Measurements from ENCODE around the gene LELP1.
"Not testable (repeated sequence)": the region's sequence is repeated elsewhere in the genome, so short reads cannot be mapped to it uniquely, and the experiment has no call there.

LELP1 gene

GRCh38 chr1:153203130-153203529, at the start of gene LELP1:
TSS of gene LELP1 (plus strand) at chr1:153203430. CDS start at chr1:153204708, 1,278 bp downstream.
- no peak for DNase-seq
- in situ Hi-C loops (cut with HindIII; ENCODE audit: low pct_ligation_motif_present, low pct_unique_long_range_greater_than_20kb, low sequenced_read_pairs) = no loop called here

- in situ Hi-C loops (cut with HindIII; ENCODE audit: low pct_ligation_motif_present, low pct_unique_long_range_greater_than_20kb, low sequenced_read_pairs) = no loop called here
- no peak for DNase-seq
Observed at GRCh38 chr1:153155541-153155940, 47.7 kb upstream of the LELP1 start.

- DNase-seq = no peak
- in situ Hi-C loops (cut with HindIII; ENCODE audit: low pct_ligation_motif_present, low pct_unique_long_range_greater_than_20kb, low sequenced_read_pairs) = no loop called here
Observed at GRCh38 chr1:153168686-153169085, 34.5 kb upstream of the LELP1 start.

GRCh38 chr1:153174624-153175023, 28.6 kb upstream of the LELP1 start:
- in situ Hi-C loops (cut with HindIII; ENCODE audit: low pct_ligation_motif_present, low pct_unique_long_range_greater_than_20kb, low sequenced_read_pairs) = no loop called here
- no peak for DNase-seq

GRCh38 chr1:153178922-153179321, 24.3 kb upstream of the LELP1 start:
- in situ Hi-C loops (cut with HindIII; ENCODE audit: low pct_ligation_motif_present, low pct_unique_long_range_greater_than_20kb, low sequenced_read_pairs) = no loop called here
- no peak for DNase-seq

- in situ Hi-C loops (cut with HindIII; ENCODE audit: low pct_ligation_motif_present, low pct_unique_long_range_greater_than_20kb, low sequenced_read_pairs) = no loop called here
- no peak for DNase-seq
Observed at GRCh38 chr1:153180556-153180955, 22.7 kb upstream of the LELP1 start.

GRCh38 chr1:153188301-153188700, 14.9 kb upstream of the LELP1 start:
- in situ Hi-C loops (cut with HindIII; ENCODE audit: low pct_ligation_motif_present, low pct_unique_long_range_greater_than_20kb, low sequenced_read_pairs); DNase-seq: not testable (repeated sequence)

GRCh38 chr1:153190373-153190772, 12.9 kb upstream of the LELP1 start:
- DNase-seq = peak; percentile 12
- in situ Hi-C loops (cut with HindIII; ENCODE audit: low pct_ligation_motif_present, low pct_unique_long_range_greater_than_20kb, low sequenced_read_pairs) = no loop called here

GRCh38 chr1:153192697-153193096, 10.5 kb upstream of the LELP1 start:
- in situ Hi-C loops (cut with HindIII; ENCODE audit: low pct_ligation_motif_present, low pct_unique_long_range_greater_than_20kb, low sequenced_read_pairs) = no loop called here

GRCh38 chr1:153194331-153195050, 8.7 kb upstream of the LELP1 start:
- in situ Hi-C loops (cut with HindIII; ENCODE audit: low pct_ligation_motif_present, low pct_unique_long_range_greater_than_20kb, low sequenced_read_pairs) = no loop called here
- DNase-seq = no peak

More at GRCh38 chr1:153192697-153193096, 10.5 kb upstream of the LELP1 start:
- peak; percentile 8 for DNase-seq

- in situ Hi-C loops (cut with HindIII; ENCODE audit: low pct_ligation_motif_present, low pct_unique_long_range_greater_than_20kb, low sequenced_read_pairs) = no loop called here
- DNase-seq = no peak
Observed at GRCh38 chr1:153195216-153195615, 8.0 kb upstream of the LELP1 start.

- DNase-seq = no peak
- in situ Hi-C loops (cut with HindIII; ENCODE audit: low pct_ligation_motif_present, low pct_unique_long_range_greater_than_20kb, low sequenced_read_pairs) = no loop called here
Observed at GRCh38 chr1:153202006-153202405, 1.2 kb upstream of the LELP1 start.

GRCh38 chr1:153206631-153207030, 3.4 kb downstream of the LELP1 start:
- in situ Hi-C loops (cut with HindIII; ENCODE audit: low pct_ligation_motif_present, low pct_unique_long_range_greater_than_20kb, low sequenced_read_pairs) = no loop called here
- DNase-seq = no peak

- DNase-seq = no peak
- in situ Hi-C loops (cut with HindIII; ENCODE audit: low pct_ligation_motif_present, low pct_unique_long_range_greater_than_20kb, low sequenced_read_pairs) = no loop called here
Observed at GRCh38 chr1:153210206-153210605, 7.0 kb downstream of the LELP1 start.

- no peak for DNase-seq
- in situ Hi-C loops (cut with HindIII; ENCODE audit: low pct_ligation_motif_present, low pct_unique_long_range_greater_than_20kb, low sequenced_read_pairs) = no loop called here
Observed at GRCh38 chr1:153212201-153212600, 9.0 kb downstream of the LELP1 start.

- DNase-seq = no peak
- in situ Hi-C loops (cut with HindIII; ENCODE audit: low pct_ligation_motif_present, low pct_unique_long_range_greater_than_20kb, low sequenced_read_pairs) = no loop called here
Observed at GRCh38 chr1:153213519-153213918, 10.3 kb downstream of the LELP1 start.

GRCh38 chr1:153217212-153217611, 14.0 kb downstream of the LELP1 start, which contains the start of gene PRR9:
TSS of gene PRR9 (plus strand) at chr1:153217584. CDS start at chr1:153218145, 561 bp downstream.
- in situ Hi-C loops (cut with HindIII; ENCODE audit: low pct_ligation_motif_present, low pct_unique_long_range_greater_than_20kb, low sequenced_read_pairs) = no loop called here
- no peak for DNase-seq

- in situ Hi-C loops (cut with HindIII; ENCODE audit: low pct_ligation_motif_present, low pct_unique_long_range_greater_than_20kb, low sequenced_read_pairs) = no loop called here
Observed at GRCh38 chr1:153217744-153218416, 14.7 kb downstream of the LELP1 start.

GRCh38 chr1:153220606-153221303, 17.5 kb downstream of the LELP1 start:
- in situ Hi-C loops (cut with HindIII; ENCODE audit: low pct_ligation_motif_present, low pct_unique_long_range_greater_than_20kb, low sequenced_read_pairs) = no loop called here
- DNase-seq = no peak

More at GRCh38 chr1:153217744-153218416, 14.7 kb downstream of the LELP1 start:
- no peak for DNase-seq

Measured in ACHN (cell line).